ENCODE data around the gene IGFL3. TPM values are rescaled to one million over a fixed set of nuclear protein-coding genes. Genes with fewer than 3 reads are reported as not detected.

Gene IGFL3
- total RNA-seq, 1 experiment from 2014 or later = not detected

DNA sequence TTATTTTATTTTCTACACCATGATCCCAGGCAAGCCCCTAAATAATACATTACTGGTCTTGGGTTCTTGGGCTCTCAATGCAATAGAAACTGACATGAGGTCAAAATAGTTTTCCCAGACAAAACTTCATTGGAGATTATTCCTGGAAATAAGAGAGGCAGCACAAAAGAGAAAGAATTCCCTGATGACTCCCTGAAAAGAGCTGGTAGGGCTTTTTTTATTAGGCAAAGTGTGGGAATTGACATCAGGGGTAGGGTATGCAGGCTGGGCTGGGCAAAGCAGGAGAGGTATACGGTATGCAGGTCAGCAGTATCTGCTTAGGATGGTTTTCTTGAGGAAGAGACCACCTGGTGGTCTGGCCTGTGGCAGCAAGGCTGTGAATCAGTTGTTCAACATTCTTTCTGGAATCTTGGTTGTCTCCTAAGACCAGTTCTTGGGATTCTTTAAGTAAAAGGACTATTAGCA lies 9.3 kb upstream of the IGFL3 start:
- peaks cover 29% of the 10 kb centered on the region for H3K4me1 Mint-ChIP-seq
- H3K4me3 Mint-ChIP-seq = no peak overlapping the region
- peaks cover 45% of the 10 kb centered on the region for H3K9me3 Mint-ChIP-seq
- CTCF ChIA-PET = interaction anchor here (0.9 kb wide), 1 partner anchor 56 kb away, joined by 4 read pairs; no protein-coding TSS in a partner anchor
- ATAC-seq (peak; percentile 86), DNase-seq (ENCODE audit: low spot score) (no peak)
- POLR2A ChIA-PET = no interaction called here
- H3K36me3 Mint-ChIP-seq = peaks cover 29% of the 10 kb centered on the region
- TF ChIP-seq MYBL2 (CRISPR knock-in tag; IDR thresholded peaks at IDR 0.05) (no peak), NFE2L1 (CRISPR knock-in tag; IDR thresholded peaks at IDR 0.05) (no peak), ARID4B (CRISPR knock-in tag; IDR thresholded peaks at IDR 0.05; ENCODE audit: borderline replicate concordance) (no peak), RORB (CRISPR knock-in tag; IDR thresholded peaks at IDR 0.05) (no peak), ATF6 (CRISPR knock-in tag; IDR thresholded peaks at IDR 0.05) (no peak), NR3C1 (CRISPR knock-in tag; conservative IDR thresholded peaks at IDR 0.05; ENCODE audit: low read depth) (no peak)
- no peaks in the 10 kb centered on the region; the same call in 1 of the 2 replicates for H3K27me3 Mint-ChIP-seq (ENCODE audit: low read depth)
- H3K27ac Mint-ChIP-seq = peak overlapping the region; percentile 99

GRCh38 chr19:46133101-46133627 lies 8.7 kb upstream of the IGFL3 start:
- ATAC-seq = peak; percentile 65
- Mint-ChIP-seq H3K4me3 (peak overlapping the region; percentile 67), H3K27ac (peak overlapping the region; percentile 99), H3K36me3 (peaks cover 29% of the 10 kb centered on the region), H3K4me1 (peaks cover 29% of the 10 kb centered on the region), H3K9me3 (peaks cover 41% of the 10 kb centered on the region), H3K27me3 (ENCODE audit: low read depth) (no peaks in the 10 kb centered on the region; the same call in 1 of the 2 replicates)
- ChIA-PET CTCF (interaction anchor here (0.9 kb wide), 1 partner anchor 57 kb away, joined by 4 read pairs; no protein-coding TSS in a partner anchor), POLR2A (no interaction called here)
- DNase-seq (ENCODE audit: low spot score) = peak; percentile 58
- TF ChIP-seq ZNF416 (CRISPR knock-in tag; IDR thresholded peaks at IDR 0.05) (peak; percentile 34; the same call in 1 of the 2 replicates), GABPB1 (CRISPR knock-in tag; IDR thresholded peaks at IDR 0.05) (no peak), SOX15 (CRISPR knock-in tag; IDR thresholded peaks at IDR 0.05) (no peak), TEAD1 (CRISPR knock-in tag; IDR thresholded peaks at IDR 0.05) (peak; percentile 70; the same call in 1 of the 2 replicates), FOXP1 (CRISPR knock-in tag; IDR thresholded peaks at IDR 0.05; ENCODE audit: borderline replicate concordance) (no peak), PRRX2 (CRISPR knock-in tag; IDR thresholded peaks at IDR 0.05) (no peak), ZNF317 (CRISPR knock-in tag; IDR thresholded peaks at IDR 0.05; ENCODE audit: borderline replicate concordance, low read depth) (no peak), CREM (CRISPR knock-in tag; IDR thresholded peaks at IDR 0.05) (no peak), TP53 (CRISPR knock-in tag; IDR thresholded peaks at IDR 0.05) (peak; percentile 97), FOXK1 (CRISPR knock-in tag; IDR thresholded peaks at IDR 0.05) (no peak)
- TF ChIP-seq, protein P1, sequence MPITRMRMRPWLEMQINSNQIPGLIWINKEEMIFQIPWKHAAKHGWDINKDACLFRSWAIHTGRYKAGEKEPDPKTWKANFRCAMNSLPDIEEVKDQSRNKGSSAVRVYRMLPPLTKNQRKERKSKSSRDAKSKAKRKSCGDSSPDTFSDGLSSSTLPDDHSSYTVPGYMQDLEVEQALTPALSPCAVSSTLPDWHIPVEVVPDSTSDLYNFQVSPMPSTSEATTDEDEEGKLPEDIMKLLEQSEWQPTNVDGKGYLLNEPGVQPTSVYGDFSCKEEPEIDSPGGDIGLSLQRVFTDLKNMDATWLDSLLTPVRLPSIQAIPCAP (CRISPR knock-in tag; IDR thresholded peaks at IDR 0.05) = no peak
- TF ChIP-seq, protein P2, sequence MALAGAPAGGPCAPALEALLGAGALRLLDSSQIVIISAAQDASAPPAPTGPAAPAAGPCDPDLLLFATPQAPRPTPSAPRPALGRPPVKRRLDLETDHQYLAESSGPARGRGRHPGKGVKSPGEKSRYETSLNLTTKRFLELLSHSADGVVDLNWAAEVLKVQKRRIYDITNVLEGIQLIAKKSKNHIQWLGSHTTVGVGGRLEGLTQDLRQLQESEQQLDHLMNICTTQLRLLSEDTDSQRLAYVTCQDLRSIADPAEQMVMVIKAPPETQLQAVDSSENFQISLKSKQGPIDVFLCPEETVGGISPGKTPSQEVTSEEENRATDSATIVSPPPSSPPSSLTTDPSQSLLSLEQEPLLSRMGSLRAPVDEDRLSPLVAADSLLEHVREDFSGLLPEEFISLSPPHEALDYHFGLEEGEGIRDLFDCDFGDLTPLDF (CRISPR knock-in tag; IDR thresholded peaks at IDR 0.05) = no peak
- TF ChIP-seq, protein P3, sequence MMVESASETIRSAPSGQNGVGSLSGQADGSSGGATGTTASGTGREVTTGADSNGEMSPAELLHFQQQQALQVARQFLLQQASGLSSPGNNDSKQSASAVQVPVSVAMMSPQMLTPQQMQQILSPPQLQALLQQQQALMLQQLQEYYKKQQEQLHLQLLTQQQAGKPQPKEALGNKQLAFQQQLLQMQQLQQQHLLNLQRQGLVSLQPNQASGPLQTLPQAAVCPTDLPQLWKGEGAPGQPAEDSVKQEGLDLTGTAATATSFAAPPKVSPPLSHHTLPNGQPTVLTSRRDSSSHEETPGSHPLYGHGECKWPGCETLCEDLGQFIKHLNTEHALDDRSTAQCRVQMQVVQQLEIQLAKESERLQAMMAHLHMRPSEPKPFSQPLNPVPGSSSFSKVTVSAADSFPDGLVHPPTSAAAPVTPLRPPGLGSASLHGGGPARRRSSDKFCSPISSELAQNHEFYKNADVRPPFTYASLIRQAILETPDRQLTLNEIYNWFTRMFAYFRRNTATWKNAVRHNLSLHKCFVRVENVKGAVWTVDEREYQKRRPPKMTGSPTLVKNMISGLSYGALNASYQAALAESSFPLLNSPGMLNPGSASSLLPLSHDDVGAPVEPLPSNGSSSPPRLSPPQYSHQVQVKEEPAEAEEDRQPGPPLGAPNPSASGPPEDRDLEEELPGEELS (CRISPR knock-in tag; IDR thresholded peaks at IDR 0.05) = no peak
- TF ChIP-seq, protein P4, sequence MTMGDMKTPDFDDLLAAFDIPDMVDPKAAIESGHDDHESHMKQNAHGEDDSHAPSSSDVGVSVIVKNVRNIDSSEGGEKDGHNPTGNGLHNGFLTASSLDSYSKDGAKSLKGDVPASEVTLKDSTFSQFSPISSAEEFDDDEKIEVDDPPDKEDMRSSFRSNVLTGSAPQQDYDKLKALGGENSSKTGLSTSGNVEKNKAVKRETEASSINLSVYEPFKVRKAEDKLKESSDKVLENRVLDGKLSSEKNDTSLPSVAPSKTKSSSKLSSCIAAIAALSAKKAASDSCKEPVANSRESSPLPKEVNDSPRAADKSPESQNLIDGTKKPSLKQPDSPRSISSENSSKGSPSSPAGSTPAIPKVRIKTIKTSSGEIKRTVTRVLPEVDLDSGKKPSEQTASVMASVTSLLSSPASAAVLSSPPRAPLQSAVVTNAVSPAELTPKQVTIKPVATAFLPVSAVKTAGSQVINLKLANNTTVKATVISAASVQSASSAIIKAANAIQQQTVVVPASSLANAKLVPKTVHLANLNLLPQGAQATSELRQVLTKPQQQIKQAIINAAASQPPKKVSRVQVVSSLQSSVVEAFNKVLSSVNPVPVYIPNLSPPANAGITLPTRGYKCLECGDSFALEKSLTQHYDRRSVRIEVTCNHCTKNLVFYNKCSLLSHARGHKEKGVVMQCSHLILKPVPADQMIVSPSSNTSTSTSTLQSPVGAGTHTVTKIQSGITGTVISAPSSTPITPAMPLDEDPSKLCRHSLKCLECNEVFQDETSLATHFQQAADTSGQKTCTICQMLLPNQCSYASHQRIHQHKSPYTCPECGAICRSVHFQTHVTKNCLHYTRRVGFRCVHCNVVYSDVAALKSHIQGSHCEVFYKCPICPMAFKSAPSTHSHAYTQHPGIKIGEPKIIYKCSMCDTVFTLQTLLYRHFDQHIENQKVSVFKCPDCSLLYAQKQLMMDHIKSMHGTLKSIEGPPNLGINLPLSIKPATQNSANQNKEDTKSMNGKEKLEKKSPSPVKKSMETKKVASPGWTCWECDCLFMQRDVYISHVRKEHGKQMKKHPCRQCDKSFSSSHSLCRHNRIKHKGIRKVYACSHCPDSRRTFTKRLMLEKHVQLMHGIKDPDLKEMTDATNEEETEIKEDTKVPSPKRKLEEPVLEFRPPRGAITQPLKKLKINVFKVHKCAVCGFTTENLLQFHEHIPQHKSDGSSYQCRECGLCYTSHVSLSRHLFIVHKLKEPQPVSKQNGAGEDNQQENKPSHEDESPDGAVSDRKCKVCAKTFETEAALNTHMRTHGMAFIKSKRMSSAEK (CRISPR knock-in tag; IDR thresholded peaks at IDR 0.05; ENCODE audit: borderline replicate concordance) = 0 out of 2 replicates have a peak, but pooled peaks have one; percentile 58

Measured in WTC11 (cell line).